GM18498 (cell line): Measurements from ENCODE around the gene ERC2.
"Not testable (repeated sequence)": the region's sequence is repeated elsewhere in the genome, so short reads cannot be mapped to it uniquely, and the experiment has no call there.

ENCODE experiments used
- ATAC-seq: cut with Tn5 transposase; IDR thresholded peaks from one replicate; pipeline ENCODE4 v1.9.1; 2021; ENCODE audit warnings: mild to moderate bottlenecking, moderate library complexity; ENCODE audit not compliant: unreplicated experiment

Gene ERC2

DNA sequence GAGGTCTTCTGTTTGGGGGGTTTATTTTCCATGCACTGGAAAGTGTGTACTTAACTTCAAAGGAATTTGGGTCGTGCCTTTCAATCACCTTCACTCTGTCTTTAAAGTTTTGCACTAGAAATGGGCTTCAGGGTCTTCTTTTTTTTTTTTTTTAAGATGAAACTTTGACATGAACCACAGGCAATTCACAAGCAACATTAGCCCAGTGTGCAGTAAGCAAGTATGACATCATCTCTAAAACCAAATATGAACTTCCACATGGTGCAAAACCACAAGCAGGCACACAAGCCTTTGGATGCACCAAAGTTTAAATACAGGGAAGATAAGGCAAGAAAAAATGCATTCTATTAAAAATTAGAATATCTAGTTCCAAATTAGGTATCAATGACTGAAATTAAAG, 381.9 kb downstream of the ERC2 start:
- no peak for ATAC-seq

DNA sequence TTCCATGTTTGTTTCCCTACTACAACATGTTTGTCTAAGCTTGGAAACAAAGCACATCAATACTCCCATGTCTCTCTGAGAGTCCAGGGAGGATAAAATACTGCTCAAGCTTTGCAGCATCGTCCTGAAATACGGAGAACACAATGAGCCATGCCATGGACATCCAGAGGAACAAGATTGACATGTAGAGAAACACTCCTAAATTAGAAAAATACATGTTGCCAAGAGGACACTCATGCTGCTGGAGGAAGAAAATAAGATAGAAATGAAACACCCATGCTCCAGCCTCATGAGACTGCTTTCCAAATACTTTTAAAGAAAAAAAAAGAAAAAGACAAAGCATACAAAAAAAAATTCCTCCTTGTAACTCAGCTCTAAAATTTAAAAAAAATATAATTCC, 387.0 kb downstream of the ERC2 start:
- ATAC-seq: no peak

DNA sequence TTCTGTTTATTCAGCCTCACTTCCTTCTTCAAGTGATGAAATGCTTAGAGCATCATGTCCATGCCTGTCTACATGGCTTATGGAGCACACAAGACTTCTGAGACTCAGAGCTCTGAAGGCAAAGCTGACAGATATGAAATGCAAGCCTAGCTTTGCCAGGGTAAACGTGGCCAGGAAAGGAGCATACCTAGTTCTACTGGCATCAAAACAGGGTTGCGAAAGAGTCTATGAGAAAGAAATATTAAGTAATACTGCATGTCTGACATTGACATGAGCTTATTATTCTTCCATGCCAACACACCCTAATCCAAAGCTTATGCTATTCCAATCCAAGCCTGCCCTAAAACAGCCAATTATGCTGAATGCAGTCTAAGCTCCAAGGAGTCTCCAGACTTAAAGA, 391.5 kb downstream of the ERC2 start:
- no peak for ATAC-seq

DNA sequence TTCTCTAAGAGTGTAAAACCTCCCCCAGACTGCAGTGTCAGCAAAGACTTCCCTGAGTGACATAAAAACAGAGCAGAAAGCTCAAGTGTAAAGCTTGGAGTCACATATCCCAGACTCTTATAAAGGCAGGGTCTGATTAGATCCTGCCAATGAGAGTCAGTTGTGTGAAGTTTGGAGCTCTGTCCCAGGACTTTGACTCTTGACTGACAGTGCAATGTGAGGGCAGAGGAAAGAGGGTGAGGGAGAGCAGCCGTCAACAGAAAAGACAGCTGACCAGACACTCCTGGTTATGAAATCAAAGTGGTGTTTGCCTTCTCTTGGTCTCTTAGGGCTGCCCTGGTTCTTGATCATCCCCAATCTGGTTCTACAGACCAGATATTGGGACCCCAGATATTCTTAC, 393.2 kb downstream of the ERC2 start:
- no peak for ATAC-seq

DNA sequence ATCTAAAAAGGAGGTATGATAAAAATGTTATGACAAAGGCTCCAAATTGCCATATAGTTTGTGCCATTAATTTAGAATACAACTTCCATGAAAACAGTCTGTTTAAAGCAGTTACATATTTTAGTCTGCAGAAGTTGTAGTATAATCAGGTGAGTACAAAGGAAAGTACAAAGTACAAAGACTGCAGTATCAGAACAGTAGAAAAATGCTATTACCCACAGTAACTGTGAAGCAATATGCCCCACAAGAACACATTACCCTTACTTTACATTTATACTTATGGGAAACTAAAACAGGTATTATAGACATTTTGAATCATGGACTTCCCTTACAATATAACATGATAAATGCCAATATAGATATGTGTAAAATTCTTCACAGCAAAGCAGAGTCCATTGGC, 398.5 kb downstream of the ERC2 start:
- ATAC-seq: no peak

DNA sequence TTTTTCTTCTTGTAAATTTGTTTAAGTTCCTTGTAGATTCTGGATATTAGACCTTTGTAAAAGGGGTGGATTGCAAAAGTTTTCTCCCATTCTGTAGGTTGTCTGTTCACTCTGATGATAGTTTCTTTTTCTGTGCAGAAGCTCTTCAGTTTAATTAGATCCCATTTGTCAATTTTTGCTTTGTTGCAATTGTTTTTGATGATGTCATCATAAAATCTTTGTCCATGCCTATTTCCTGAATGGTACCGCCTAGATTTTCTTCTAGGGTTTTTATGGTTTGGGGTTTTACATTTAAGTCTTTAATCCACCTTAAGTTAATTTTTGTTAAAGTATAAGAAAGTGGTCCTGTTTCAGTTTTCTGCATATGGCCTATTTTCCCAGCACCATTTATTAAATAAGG, 401.9 kb downstream of the ERC2 start:
- ATAC-seq: not testable (repeated sequence)

DNA sequence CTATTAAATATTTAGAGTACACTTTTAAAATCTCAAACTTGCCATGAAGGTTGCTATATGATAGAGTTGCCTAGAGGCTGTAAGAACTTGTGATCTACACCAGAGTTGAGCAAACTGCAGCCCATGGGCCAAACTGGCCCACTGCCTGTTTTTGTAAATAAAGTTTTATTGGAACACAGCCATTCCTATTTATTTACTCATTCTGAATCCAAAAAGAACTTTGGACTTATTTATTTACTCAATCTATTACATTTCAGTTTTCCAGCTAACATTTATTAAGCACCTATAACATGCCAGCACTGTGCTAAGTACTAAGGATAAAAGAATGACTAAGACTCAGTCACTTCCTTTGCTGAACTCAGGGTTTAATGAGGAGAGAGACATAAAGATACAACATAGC, 403.6 kb downstream of the ERC2 start:
- no peak for ATAC-seq

DNA sequence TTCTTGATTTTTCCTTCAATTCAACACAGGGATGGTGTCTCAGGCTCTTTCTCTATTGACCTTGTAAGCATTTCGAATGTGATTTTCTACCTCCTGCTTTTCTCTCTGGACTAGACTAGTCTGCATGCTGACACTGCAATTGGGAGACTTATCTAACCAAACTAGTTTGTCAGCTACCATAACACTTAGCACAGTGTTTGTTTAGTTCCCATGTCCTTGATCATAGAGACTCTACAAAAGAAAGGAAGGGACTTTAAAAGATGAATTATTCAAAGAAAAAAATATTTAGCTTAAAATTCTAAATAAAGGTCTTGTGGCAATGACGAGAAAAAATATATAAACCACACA, 407.0 kb downstream of the ERC2 start:
- no peak for ATAC-seq

DNA sequence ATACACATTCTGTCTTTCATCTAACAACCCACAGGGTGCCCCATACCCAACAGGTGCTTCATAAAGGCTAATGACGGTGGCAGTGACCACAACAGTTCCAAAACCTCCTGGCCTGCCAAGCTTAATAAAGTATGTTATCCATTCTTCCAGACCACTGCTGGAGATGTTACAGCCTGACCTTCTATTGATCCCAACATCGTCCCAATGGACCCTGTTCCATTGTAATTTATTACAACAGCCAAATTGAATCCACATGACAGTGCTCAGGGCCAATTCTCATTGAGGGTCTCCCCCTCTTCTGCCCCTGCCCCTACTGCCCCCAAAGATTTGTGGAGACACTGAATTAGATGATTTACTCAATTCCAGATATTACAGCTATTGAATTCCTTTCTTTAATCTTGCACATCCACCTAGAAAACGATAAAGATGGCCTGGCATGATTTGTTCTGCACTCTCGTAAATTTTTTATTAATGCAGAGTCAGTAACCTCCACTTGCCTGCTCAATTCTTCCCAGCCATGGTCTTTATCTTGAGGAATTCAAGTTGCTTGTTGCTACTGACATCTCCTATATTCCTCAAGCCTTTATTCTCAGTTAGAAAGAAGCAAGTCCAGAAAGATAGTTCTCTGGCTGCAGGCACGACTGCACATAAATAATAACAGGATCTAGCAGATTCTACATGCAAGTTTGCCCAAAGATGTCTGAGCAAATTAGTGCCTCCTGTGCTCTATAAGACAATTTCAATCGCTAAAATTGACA, 407.6 kb downstream of the ERC2 start:
- ATAC-seq: no peak

DNA sequence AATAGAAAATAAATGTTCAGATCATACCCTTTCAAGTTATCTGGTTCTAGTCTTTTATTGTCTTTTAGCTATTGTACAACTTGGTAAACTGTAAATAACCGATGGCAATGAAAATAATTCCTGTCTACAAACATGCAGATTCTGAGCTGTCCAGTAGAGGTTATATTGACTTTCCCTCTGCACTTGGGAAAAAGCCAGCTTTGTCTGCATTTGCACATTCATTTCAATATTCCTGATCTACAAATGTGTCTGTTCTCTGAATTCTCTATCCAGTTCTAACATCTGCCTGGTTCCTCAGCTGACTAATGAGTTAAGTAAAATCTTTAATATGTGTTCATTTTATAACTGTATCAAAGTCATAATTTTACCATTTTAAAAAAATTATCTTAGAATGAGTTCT, 408.5 kb downstream of the ERC2 start:
- ATAC-seq: no peak

DNA sequence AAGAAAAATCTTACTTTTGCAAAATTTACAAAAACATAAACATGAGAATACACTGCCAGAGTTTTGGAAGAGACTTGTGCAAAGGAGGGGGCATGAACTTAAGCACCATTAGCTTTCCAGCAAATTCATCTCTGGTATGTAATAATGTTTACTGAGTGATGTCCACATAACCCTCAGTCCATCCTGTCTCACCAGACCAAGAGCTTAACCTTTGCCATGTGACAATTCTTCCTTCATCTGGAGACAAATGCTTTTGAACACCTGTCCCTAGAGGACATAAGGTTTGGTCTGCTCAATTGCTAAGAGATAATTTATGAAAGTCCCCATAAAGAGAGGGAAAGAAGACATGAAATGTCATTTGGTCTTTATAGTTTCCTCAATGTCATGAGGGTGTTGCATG, 412.3 kb downstream of the ERC2 start:
- no peak for ATAC-seq

DNA sequence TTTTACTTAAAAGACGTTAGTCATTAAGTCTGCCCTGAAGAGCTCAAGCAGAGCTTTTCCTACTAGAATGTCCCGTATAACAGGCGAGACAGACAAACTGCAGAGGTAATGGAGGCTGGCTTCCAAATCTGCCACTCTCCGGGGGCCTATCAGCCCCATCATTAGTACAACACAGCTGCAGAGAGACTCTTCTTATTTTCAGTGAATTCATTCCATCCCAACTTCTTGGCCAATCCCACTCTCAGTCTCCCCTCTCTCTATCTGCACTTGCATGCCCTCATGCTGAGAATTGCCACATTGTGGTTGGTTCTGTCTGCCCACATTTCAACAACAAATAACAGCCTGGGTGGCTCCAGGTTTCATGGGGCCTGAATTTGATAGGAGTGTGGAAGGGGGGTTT, 412.7 kb downstream of the ERC2 start:
- ATAC-seq: no peak

DNA sequence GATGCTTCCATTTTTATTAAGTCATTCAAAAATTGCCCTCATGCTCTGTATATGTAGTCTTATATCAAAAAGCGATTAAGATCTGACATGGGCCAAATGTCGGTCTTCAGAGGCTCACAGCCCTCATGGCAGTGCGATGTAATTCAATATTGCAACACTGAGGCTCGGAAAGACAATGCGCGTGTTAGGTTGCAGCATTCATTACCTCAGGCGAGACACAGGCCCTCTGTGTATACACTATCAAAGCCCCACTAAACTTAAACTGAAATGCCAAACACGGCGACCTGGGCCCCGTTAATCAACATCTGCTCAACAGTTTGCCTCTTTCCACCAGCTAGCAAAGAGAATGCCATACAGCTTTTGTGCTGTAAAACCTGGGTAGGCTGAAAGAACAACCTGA, 413.4 kb downstream of the ERC2 start:
- no peak for ATAC-seq

DNA sequence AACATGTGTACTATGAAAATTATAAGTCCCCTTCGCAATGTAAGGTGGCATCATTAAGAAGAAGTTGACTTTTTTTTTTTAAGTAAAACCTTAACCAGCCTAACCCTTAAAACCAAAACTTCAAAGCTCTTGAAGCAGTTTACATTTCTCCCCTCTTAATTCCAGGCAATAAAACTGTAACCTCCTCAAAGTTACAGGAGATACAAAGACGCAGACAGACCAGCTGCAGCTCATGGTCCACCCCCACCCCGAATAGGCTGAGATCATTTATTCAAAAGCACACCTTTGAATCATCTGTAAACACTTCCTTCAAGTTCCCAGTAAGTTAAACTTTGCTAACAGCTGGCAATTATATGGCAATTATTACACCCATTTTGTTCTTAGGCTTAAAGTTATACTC, 414.5 kb downstream of the ERC2 start:
- no peak for ATAC-seq

DNA sequence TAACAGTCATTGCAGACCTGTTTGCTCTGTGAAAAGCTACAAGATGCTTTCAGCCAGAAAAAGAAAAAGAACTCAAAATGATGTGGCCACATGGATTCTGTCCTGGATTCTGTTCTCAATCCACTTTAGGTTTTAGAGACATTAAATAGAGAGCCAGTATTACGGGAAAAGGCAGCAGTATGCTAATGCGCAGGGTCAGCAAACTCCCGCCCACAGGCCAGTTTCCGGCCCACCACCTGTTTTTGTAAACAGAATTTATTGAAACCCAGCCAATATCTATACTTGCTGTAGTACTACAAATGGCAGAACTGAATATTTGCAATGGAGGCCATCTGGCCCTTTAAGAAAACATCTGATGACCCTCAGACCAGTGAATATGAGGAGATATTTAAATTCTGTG, 416.1 kb downstream of the ERC2 start:
- ATAC-seq: no peak

DNA sequence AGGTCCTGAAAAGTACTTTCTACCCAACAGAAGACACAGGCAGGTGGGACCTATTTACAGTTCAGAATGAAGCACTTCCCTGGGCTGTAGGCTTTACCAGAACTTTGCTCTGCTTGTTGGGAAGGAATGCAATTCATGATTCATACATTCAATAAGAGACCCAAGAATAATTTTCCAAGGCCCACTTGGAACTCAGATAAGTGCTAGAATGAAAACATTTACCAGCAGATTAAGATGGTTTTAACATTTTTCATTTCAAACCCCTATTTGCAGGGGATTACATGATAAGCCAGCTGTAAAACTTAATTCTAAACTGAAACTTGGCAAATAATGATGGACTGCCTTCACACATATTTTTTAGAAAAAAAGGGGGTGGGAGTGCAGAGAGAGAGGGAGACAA, 417.2 kb downstream of the ERC2 start:
- ATAC-seq: no peak

DNA sequence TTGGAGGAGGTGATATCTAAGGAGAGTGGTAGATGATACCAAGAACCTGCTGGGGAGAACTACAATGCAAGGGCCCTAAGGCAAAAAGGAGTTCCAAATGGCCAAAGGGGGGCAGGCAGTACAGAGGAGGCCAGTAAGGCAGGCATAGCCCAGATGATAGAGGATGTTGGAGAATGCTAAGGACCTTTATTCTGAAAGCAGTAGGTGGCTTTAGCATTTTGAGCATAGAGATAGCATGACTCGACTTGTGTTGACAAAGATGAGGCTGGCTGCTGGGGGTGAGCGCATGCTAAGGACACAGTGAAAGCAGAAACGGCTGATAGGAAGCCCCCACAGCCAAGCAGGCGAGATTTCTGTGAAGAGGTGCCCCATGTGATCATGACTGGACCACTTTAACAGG, 419.3 kb downstream of the ERC2 start:
- no peak for ATAC-seq

DNA sequence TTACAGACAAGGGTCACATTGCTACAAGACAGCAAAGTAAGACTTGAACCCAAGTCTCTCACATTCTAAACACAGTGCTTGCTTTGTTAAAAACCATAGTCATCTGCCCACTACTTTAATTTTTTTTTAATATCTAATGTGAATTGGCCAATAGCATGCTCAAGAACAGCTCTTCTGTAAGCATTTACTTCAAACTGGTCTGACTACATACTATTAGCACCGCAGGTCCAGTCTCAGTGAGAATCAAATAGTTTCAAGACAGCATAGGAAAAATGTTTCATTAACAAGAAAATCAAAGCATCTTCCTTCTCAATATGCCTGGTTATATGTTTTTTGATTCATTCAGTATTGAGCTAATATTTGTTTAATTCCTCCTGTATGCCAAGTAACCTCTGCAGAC, 419.9 kb downstream of the ERC2 start:
- ATAC-seq: no peak

DNA sequence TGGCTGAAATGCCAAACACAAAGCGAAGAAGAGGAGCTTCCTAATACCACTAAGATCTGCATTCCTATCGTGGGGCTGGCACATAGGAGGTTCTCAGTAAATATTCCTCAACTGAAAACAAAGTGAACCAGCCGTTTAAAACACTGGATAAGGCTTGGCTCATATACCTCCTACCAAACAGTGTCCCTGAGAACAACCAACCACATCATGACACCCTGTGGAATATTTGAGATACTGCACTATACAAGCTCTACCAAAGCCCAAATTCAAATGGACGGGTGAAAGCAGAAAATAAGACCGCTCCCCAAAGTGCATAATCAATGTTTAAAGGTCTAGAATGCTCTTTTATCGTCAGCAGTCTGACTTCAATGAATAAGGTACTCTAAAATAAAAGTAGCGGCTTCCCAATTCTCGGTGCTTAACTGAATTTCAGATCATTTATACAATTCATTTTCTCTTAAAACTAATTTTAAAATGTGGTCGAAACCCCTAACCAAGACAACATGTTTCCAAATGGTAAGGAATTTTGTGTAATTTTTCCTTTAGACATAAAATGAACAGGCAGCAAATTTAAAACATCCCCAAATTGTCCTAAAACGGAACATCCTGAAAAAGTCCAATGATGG, 425.8 kb downstream of the ERC2 start:
- ATAC-seq: no peak

DNA sequence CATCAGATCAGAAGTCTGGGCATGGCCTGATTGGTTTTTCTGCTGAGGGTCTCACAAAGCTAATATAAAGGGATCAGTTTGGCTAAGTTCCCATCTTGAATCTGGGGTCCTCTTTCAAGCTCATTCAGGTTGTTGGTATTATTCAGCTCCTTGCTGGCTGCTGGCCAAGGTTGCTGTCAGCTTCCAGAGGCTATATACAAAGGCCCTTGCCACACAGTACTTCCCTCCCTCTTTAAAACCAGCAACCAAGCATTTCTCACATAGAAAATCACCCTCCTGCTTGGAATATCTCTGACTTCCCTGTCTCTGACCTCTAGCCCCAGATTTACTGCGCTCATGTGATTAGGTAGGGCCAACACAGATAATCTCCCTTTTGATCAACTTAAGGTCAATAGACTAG, 442.9 kb downstream of the ERC2 start:
- ATAC-seq: no peak

DNA sequence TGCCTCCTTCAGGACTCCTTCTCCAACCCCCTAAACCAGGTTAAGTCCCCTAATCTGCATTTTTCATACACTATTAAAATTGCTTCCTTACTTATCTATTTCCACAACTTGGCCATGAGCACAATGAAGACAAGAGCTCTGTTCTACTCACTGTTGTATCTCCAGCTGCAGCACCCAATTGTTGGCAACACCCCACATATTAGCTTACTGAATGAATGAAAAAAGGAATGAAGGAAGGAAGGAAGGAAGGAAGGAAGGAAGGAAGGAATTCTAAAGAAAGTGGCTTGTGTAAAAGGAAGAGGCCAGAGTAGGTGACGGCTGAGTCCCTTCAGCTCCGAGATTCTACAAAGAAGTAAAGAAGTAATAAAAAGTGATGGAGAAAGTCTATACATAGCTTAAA, 444.7 kb downstream of the ERC2 start:
- ATAC-seq: no peak

DNA sequence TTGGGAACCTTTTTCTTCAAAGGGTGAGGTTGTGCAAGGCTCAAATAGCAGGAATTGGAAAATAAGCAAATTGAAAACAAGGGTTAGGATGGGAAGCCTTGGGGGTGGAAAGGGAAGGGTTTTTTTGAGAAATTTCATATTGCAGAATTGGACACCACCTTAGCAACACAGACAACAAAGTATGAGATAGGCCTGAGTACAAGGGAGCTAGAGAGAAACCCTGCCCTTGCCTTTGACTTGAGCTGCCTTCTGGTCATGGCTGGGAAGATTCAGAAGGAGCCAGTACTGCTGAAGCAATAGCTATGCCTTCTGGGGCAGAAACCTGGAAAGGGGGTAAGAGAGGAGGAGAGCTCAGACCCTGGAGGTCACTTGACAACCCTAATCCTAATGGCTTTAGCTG, 445.6 kb downstream of the ERC2 start:
- no peak for ATAC-seq

DNA sequence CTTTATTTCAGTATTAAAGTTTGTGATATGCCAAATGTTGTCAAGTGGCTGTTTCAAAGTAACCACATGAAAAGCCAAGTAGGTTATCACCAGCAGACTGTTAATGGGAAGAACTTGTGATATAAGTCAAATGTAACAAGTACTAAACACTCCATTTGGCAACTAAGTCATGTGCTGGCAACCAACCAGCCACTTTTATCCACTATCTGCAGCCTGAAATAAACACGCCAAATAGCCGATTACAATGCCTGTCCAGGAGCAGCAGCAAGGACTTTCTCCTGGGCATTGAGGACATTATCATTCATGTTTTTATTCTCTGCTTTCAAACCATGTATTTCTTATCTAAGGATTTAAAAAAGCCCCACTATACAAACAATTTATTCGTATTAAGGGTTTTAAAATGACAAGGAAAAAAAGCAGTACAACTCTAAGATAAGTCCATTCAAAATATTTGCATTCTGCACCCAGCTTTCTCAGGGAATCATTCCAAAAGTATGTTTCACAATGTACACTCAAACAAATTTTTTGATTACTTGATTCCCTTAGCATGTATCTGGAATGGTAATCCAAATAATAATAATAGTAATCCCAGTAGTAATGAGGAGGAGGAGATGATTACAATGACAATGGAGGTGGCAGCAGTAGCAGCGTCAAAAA, 448.6 kb downstream of the ERC2 start:
- ATAC-seq: no peak
